GM10266 (cell line): ENCODE data around the gene FAM3D.
"Not testable (repeated sequence)": the region's sequence is repeated elsewhere in the genome, so short reads cannot be mapped to it uniquely, and the experiment has no call there.

Experiments
- DNase-seq: peaks from one replicate; pipeline ENCODE4 v3.0.0; 2012; ENCODE audit errors: extremely low spot score
- TF ChIP-seq, protein P1 (sequence below): IDR thresholded peaks from 2 replicates; pipeline ENCODE4 v1.5.1; 2012; ENCODE audit warnings: mild to moderate bottlenecking, low read depth; ENCODE audit not compliant: control insufficient read depth, insufficient read depth; ENCODE audit errors: missing control alignments

Gene FAM3D

DNA sequence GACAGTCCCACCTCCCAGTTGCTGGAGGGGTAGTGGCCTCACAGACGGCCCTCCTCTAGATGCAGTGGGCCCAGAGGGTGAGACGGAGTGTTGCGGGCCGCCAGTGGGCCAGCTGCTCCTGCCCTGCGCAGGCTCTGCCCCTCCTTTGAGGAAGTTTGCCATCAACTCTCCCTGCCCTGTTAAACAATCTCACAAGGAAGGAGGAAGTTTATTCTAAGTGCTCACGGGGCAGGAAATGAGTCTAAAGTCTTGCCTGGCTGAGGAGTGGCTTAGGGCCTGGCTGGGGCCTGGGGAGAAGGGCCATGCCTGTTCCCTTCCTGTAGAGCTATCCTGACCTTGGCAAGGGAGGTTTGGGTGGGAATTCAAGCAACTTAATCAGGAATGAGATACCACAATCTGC lies at the start of gene FAM3D:
TSS of gene FAM3D (minus strand) at position 92 of the 400 bp plus-strand sequence. CDS start 11,211 bp downstream, outside the sequence.
- DNase-seq = no peak
- TF ChIP-seq, protein P1, sequence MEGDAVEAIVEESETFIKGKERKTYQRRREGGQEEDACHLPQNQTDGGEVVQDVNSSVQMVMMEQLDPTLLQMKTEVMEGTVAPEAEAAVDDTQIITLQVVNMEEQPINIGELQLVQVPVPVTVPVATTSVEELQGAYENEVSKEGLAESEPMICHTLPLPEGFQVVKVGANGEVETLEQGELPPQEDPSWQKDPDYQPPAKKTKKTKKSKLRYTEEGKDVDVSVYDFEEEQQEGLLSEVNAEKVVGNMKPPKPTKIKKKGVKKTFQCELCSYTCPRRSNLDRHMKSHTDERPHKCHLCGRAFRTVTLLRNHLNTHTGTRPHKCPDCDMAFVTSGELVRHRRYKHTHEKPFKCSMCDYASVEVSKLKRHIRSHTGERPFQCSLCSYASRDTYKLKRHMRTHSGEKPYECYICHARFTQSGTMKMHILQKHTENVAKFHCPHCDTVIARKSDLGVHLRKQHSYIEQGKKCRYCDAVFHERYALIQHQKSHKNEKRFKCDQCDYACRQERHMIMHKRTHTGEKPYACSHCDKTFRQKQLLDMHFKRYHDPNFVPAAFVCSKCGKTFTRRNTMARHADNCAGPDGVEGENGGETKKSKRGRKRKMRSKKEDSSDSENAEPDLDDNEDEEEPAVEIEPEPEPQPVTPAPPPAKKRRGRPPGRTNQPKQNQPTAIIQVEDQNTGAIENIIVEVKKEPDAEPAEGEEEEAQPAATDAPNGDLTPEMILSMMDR = no peak

DNA sequence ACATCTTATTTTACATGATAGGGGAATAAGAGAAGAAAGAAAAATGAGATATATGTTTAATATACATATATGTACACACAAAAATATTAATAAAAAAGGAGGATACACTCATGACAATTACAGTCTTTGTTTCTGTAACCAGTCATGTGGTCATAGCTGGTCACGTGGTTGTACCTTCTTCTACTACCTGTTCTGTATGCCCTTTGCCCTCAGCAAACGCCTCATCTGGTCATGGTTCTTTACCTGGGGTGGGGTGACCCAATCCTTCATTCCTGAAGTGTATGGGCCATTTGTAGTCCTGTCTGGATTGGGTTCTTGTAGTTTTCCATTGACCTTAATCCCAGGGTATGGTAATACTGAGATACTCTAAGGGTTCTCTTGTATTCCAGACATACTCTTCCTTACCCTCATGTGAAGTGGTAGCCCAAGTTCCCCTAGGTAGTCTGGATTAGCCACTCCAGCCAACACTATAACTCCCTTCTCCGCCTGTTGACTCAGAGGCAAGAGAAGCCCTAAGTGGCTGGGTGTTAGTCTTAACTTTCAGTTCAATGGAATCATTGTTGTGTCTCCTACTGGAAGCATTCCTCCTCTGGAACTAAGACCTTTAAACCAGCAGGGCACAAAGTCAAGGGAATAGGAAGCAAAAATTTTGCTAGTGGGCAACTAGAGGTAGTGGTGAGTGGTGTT lies 47.3 kb upstream of the FAM3D start:
- DNase-seq = no peak
- TF ChIP-seq, protein P1 = no peak

GRCh38 chr3:58711871-58712270 lies 45.3 kb upstream of the FAM3D start:
- TF ChIP-seq, protein P1 = no peak
- DNase-seq = no peak

- not testable (repeated sequence) for DNase-seq
These were observed 42.4 kb upstream of the FAM3D start for GRCh38 chr3:58708983-58709382.

GRCh38 chr3:58708116-58708791 lies 41.7 kb upstream of the FAM3D start:
- DNase-seq = no peak
- TF ChIP-seq, protein P1 = no peak

DNA sequence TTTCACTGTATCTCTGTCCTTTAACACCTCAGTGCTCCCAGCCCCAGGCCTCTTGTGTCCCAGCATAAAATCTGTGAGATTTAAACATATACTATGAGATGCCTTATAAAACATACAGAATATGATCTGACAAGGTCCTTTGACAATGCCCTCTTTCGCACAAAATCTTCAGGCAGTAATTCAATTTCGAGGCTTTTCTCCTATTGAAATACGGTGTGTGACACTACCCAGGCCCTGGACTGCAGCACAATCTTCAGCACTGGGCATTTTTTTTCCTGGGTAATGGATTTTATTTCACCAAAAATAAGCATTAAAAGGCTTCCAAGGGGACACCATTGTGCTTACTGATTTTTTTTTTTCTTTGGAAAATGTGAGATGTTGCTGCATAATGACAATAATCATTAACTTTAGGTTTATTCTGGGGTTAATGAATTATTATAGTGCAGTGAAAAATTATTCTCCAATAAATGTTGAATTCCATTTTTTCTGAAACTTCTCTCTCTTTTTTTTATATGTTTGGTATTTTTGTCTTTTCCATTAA lies 40.9 kb upstream of the FAM3D start:
- DNase-seq = no peak
- TF ChIP-seq, protein P1 = no peak

DNA sequence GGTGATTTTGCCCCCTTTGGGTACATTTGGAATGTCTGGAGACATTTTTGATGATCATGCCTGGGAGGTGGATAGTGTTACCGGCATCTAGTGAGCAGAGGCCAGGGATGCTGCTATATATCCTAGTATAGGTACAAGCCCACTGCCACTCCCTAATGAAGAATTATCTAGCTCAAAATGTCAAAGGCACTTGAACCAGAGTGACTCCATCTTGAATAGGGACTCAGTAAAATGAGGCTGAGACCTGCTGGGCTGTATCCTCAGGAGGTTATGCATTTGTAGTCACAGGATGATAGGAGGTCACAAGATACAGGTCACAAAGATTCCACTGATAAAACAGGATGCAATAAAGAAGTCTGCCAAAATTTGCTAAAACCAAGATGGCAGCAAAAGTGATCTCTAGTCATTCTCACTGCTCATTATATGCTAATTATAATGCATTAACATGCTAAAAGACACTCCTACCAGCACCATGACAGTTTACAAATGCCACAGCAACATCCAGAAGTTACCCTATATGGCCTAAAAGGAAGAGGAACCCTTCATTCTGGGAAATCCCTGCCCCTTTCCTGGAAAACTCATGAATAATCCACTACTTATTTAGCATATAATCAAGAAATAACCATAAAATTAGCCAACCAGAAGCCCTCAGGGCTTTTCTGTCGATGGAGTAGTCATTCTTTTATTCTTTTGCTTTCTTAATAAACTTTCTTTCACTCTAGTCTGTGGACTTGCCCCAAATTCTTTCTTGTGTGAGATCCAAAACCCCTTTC lies 40.0 kb upstream of the FAM3D start:
- DNase-seq = no peak
- TF ChIP-seq, protein P1 = no peak
